ENCODE results near the gene OXCT1. TPM values are rescaled to one million over a fixed set of nuclear protein-coding genes. Genes with fewer than 3 reads are reported as not detected.

OXCT1 gene
- total RNA-seq, 1 donor from 2014 or later: 24.7 TPM

DNA sequence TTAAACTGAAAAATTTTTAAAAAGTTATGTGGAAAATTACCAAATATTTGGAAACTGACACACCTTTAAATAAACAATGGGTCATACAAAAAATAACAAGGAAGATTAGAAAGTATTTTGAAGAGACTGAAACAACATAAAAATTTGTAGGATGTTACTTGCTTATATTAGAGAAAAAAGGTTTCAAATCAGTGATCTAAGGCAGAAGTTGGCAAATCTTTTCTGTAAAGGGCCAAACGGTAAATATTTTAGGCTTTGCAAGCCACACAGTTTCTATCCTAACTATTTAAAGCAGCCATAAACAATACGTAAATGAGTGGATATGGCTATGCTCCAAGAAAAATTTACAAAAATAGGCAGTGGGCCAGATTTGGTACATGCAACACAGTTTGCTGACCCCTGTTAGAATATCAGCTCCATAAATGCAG is 81.3 kb downstream of the OXCT1 start:
- Mint-ChIP-seq H3K36me3 (ENCODE audit: unreplicated experiment) (no peaks in the 10 kb centered on the region), H3K4me1 (ENCODE audit: low read depth, unreplicated experiment) (peaks cover 2% of the 10 kb centered on the region), H3K27me3 (ENCODE audit: unreplicated experiment) (no peaks in the 10 kb centered on the region), H3K27ac (ENCODE audit: unreplicated experiment) (no peak overlapping the region), H3K9me3 (ENCODE audit: unreplicated experiment) (no peaks in the 10 kb centered on the region), H3K4me3 (ENCODE audit: unreplicated experiment) (no peak overlapping the region)
- TF ChIP-seq, protein P1, sequence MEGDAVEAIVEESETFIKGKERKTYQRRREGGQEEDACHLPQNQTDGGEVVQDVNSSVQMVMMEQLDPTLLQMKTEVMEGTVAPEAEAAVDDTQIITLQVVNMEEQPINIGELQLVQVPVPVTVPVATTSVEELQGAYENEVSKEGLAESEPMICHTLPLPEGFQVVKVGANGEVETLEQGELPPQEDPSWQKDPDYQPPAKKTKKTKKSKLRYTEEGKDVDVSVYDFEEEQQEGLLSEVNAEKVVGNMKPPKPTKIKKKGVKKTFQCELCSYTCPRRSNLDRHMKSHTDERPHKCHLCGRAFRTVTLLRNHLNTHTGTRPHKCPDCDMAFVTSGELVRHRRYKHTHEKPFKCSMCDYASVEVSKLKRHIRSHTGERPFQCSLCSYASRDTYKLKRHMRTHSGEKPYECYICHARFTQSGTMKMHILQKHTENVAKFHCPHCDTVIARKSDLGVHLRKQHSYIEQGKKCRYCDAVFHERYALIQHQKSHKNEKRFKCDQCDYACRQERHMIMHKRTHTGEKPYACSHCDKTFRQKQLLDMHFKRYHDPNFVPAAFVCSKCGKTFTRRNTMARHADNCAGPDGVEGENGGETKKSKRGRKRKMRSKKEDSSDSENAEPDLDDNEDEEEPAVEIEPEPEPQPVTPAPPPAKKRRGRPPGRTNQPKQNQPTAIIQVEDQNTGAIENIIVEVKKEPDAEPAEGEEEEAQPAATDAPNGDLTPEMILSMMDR (IDR thresholded peaks at IDR 0.05; ENCODE audit: partially characterized antibody, unreplicated experiment): no peak
- DNase-seq: no peak

- H3K4me3 Mint-ChIP-seq (ENCODE audit: unreplicated experiment): no peak overlapping the region
Observed at GRCh38 chr5:41787265-41787664, 83.0 kb downstream of the OXCT1 start.

DNA sequence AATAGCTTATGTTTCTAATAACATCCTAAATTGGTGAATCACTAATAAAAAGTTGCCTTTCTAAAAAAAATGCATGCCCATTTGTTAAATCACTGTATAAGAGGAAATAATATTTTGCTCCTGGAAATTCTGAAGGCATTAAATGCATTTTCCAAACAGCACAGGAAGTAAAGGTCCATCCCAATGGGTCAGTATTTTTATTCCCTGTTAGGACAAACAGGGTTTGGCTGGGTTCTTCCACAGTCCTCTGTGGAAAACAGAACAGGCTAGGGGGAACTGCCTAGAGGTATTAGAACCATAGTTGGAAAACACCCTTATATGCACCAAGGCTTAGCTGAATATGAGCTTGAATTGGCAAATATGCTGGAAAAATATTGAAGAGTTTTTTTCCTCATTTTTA is 85.2 kb downstream of the OXCT1 start:
- H3K9me3 Mint-ChIP-seq (ENCODE audit: unreplicated experiment): no peaks in the 10 kb centered on the region
- TF ChIP-seq, protein P1 (IDR thresholded peaks at IDR 0.05; ENCODE audit: partially characterized antibody, unreplicated experiment): no peak
- no peak for DNase-seq
- no peaks in the 10 kb centered on the region for H3K4me1 Mint-ChIP-seq (ENCODE audit: low read depth, unreplicated experiment)
- no peaks in the 10 kb centered on the region for H3K27me3 Mint-ChIP-seq (ENCODE audit: unreplicated experiment)
- no peak overlapping the region for H3K27ac Mint-ChIP-seq (ENCODE audit: unreplicated experiment)
- no peak overlapping the region for H3K4me3 Mint-ChIP-seq (ENCODE audit: unreplicated experiment)
- no peaks in the 10 kb centered on the region for H3K36me3 Mint-ChIP-seq (ENCODE audit: unreplicated experiment)

More at GRCh38 chr5:41787265-41787664, 83.0 kb downstream of the OXCT1 start:
- no peak overlapping the region for H3K27ac Mint-ChIP-seq (ENCODE audit: unreplicated experiment)
- no peak for DNase-seq
- no peaks in the 10 kb centered on the region for H3K36me3 Mint-ChIP-seq (ENCODE audit: unreplicated experiment)
- TF ChIP-seq, protein P1 (IDR thresholded peaks at IDR 0.05; ENCODE audit: partially characterized antibody, unreplicated experiment): no peak
- H3K4me1 Mint-ChIP-seq (ENCODE audit: low read depth, unreplicated experiment): peaks cover 2% of the 10 kb centered on the region
- no peaks in the 10 kb centered on the region for H3K9me3 Mint-ChIP-seq (ENCODE audit: unreplicated experiment)
- no peaks in the 10 kb centered on the region for H3K27me3 Mint-ChIP-seq (ENCODE audit: unreplicated experiment)

GRCh38 chr5:41778410-41778809 is 91.8 kb downstream of the OXCT1 start:
- H3K4me3 Mint-ChIP-seq (ENCODE audit: unreplicated experiment): no peak overlapping the region
- H3K36me3 Mint-ChIP-seq (ENCODE audit: unreplicated experiment): no peaks in the 10 kb centered on the region
- no peak overlapping the region for H3K27ac Mint-ChIP-seq (ENCODE audit: unreplicated experiment)
- no peak for DNase-seq
- no peaks in the 10 kb centered on the region for H3K27me3 Mint-ChIP-seq (ENCODE audit: unreplicated experiment)
- TF ChIP-seq, protein P1 (IDR thresholded peaks at IDR 0.05; ENCODE audit: partially characterized antibody, unreplicated experiment): no peak
- H3K9me3 Mint-ChIP-seq (ENCODE audit: unreplicated experiment): no peaks in the 10 kb centered on the region
- H3K4me1 Mint-ChIP-seq (ENCODE audit: low read depth, unreplicated experiment): no peaks in the 10 kb centered on the region

DNA sequence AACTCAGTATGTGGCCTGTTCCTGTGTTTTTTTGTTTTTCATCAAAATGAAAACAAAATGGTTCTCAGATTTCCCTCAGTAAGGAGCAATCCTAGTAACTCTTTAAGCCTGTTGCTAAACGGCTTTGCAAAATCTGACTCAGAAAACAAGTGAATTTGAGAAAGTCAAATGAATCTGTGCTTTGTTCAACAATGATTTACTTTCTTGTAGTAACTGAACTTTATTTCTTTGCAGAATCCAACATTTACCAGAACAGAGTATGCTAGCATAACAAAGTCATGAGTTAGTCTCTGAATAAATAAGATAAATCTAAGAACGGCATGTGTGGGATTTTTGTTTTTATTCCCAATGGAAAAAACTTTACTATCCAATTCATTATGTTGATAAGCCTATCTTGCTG is 93.8 kb downstream of the OXCT1 start:
- TF ChIP-seq, protein P1 (IDR thresholded peaks at IDR 0.05; ENCODE audit: partially characterized antibody, unreplicated experiment): no peak
- Mint-ChIP-seq H3K27me3 (ENCODE audit: unreplicated experiment) (no peaks in the 10 kb centered on the region), H3K9me3 (ENCODE audit: unreplicated experiment) (no peaks in the 10 kb centered on the region), H3K27ac (ENCODE audit: unreplicated experiment) (no peak overlapping the region), H3K4me1 (ENCODE audit: low read depth, unreplicated experiment) (no peaks in the 10 kb centered on the region), H3K36me3 (ENCODE audit: unreplicated experiment) (no peaks in the 10 kb centered on the region), H3K4me3 (ENCODE audit: unreplicated experiment) (no peak overlapping the region)
- no peak for DNase-seq

Measured in glutamatergic neuron (in vitro differentiated cells).